Kidney epithelial cell (primary cell): Measurements from ENCODE around the gene PTBP3. TPM values are rescaled to one million over a fixed set of nuclear protein-coding genes. Genes with fewer than 3 reads are reported as not detected.
"Not testable (repeated sequence)": the region's sequence is repeated elsewhere in the genome, so short reads cannot be mapped to it uniquely, and the experiment has no call there.

Experiments used
- DNase-seq: peaks from one replicate; pipeline ENCODE4 v3.0.0-alpha.2; 2010; ENCODE audit warnings: low read depth
- H3K27me3 ChIP-seq: 2 replicates; pipeline ENCODE4 v1.6.0; 2011; ENCODE audit warnings: low read length; ENCODE audit not compliant: control insufficient read depth, insufficient read depth
- H3K36me3 ChIP-seq: 2 replicates; pipeline ENCODE4 v1.5.1; 2011; ENCODE audit warnings: low read length; ENCODE audit not compliant: control insufficient read depth, insufficient read depth
- H3K4me3 ChIP-seq: 2 replicates; pipeline ENCODE4 v1.5.1; 2011; ENCODE audit warnings: low read depth, mild to moderate bottlenecking, control low read depth, low read length
- total RNA-seq: library from RNA; depleted of rRNA; stranded (reverse); fragments of >200 nt; gene quantifications from 2 replicates; pipeline ENCODE4 v1.2.3, GENCODE V29; 2015
- TF ChIP-seq, protein P1 (sequence below): IDR thresholded peaks from 2 replicates; pipeline ENCODE4 v1.5.1; 2011; ENCODE audit warnings: mild to moderate bottlenecking, moderate library complexity, low read length, control low read depth, inconsistent platforms; ENCODE audit not compliant: insufficient read depth, poor library complexity, severe bottlenecking

PTBP3 gene
- total RNA-seq, 1 donor from 2014 or later = 79.8 TPM

DNA sequence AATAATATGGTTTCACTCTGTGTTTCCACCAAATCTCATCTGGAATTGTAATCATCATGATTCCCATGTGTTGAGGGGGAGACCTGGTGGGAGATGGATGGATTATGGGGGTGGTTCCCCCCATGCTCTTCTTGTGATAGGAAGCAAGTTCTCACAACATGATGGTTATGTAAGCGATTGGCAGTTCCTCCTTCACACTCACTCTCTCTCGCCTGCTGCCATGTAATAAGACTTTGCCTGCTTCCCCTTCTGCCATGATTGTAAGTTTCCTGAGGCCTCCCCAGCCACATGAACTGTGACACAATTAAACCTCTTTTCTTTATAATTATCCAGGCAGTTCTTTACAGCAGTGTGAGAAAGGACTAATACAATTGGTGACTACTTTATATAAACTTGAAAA is 48.4 kb downstream of the PTBP3 start:
- Histone ChIP-seq H3K4me3 (no peak overlapping the region), H3K27me3 (no peaks in the 10 kb centered on the region), H3K36me3 (peaks cover 1% of the 10 kb centered on the region)
- TF ChIP-seq, protein P1, sequence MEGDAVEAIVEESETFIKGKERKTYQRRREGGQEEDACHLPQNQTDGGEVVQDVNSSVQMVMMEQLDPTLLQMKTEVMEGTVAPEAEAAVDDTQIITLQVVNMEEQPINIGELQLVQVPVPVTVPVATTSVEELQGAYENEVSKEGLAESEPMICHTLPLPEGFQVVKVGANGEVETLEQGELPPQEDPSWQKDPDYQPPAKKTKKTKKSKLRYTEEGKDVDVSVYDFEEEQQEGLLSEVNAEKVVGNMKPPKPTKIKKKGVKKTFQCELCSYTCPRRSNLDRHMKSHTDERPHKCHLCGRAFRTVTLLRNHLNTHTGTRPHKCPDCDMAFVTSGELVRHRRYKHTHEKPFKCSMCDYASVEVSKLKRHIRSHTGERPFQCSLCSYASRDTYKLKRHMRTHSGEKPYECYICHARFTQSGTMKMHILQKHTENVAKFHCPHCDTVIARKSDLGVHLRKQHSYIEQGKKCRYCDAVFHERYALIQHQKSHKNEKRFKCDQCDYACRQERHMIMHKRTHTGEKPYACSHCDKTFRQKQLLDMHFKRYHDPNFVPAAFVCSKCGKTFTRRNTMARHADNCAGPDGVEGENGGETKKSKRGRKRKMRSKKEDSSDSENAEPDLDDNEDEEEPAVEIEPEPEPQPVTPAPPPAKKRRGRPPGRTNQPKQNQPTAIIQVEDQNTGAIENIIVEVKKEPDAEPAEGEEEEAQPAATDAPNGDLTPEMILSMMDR = no peak
- DNase-seq = no peak

DNA sequence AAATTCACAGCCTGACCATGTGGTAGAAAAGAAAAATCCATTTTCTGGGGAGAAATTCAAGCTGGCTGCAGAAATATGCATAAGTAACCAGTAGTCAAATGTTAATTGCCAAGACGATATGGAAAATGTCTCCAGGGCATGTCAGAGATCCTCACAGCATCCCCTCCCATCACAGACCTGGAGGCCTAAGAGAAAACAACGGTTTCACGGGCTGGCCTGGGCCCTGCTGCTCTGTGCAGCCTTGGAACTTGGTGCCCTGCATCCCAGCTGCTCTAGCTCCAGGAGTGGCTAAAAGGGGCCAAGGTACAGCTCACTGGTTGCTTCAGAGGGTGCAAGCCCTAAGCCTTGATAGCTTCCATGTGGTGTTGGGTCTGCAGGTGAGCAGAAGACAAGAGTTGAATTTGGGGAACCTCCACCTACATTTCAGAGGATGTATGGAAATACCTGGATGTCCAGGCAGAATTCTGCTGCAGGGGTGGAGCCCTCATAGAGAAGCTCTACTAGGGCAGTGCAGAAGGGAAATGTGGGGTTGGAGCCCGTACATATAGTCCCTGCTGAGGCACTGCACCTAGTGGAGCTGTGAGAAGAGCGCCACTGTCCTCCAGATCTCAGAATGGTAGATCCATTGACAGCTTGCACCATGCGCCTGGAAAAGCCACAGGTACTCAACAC is 49.7 kb downstream of the PTBP3 start:
- no peaks in the 10 kb centered on the region for H3K27me3 ChIP-seq
- DNase-seq = no peak
- no peak overlapping the region for H3K4me3 ChIP-seq
- peaks cover 1% of the 10 kb centered on the region for H3K36me3 ChIP-seq
- TF ChIP-seq, protein P1 = no peak

DNA sequence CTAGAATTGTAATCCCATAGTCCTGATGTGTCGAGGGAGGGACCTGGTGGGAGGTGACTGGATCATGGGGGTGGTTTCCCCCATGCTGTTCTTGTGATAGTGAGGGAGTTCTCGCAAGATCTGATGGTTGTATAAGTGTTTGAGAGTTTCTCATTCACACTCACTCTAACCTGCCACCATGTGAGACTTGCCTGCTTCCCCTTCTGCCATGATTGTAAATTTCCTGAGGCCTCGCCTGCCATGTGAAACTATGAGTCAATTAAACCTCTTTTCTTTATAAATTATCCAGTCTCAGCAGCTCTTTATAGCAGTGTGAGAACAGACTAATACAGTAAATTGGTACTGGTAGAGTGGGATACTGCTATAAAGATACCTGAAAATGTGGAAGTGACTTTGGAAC is 50.6 kb downstream of the PTBP3 start:
- H3K4me3 ChIP-seq, H3K27me3 ChIP-seq, DNase-seq, H3K36me3 ChIP-seq: not testable (repeated sequence)

DNA sequence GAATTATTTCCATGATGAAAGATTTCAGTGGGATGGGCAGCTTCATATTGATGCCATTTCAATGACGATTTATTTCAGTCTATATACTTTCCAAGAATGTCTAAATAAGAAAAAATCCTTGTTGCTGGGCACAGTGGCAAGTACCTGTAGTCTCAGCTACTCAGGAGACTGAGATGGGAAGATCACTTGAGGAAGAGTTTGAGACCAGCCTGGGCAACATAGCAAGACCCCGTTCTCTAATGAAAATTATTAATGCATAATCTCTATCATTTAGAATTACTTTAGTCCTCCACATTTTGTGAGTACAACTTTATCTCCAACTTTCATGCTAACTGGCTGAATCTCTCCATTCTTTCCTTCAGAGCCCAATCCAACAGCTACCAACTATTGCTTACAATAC is 52.5 kb downstream of the PTBP3 start:
- H3K4me3 ChIP-seq = no peak overlapping the region
- TF ChIP-seq, protein P1 = no peak
- H3K27me3 ChIP-seq = no peaks in the 10 kb centered on the region
- H3K36me3 ChIP-seq = no peaks in the 10 kb centered on the region
- DNase-seq = no peak

DNA sequence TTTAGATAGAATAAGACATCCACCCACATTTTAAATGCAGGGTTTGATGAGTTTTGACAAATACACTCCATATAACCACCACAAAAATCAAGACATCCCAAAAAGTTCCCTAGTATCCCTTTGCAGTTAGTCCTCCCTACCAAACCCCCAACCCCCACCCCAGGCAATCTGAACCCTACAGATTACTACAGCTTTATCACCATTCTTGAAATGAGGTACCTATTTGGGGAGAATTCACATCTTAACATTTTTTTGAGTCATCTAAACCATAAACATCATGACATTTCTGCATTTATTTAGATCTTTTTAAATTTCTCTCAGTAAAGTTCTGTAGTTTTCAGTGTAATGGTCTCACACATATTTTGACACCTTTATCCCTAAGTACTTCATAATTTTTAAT is 53.9 kb downstream of the PTBP3 start:
- no peak for DNase-seq
- H3K4me3 ChIP-seq = no peak overlapping the region
- TF ChIP-seq, protein P1 = no peak
- H3K36me3 ChIP-seq = no peaks in the 10 kb centered on the region
- H3K27me3 ChIP-seq = no peaks in the 10 kb centered on the region

DNA sequence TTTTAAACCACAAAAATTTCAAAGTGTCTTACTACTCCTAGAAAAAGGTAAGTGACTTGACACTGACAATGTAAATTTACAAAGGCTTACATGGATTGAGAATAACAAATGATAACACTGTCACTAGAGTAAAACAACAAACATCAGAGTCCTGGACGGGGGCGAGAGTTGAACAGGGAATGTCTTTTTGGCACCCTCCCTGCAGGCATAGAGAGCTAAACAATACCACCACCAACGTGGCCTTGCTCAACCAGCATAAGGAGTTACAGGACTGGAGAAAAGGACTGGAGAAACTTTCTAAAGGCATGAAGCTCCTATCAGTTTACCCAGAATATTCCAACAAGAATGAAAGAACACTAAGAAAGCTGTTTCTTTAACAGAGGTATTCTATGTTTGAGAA is 55.3 kb downstream of the PTBP3 start:
- Histone ChIP-seq H3K27me3 (no peaks in the 10 kb centered on the region), H3K36me3 (no peaks in the 10 kb centered on the region), H3K4me3 (no peak overlapping the region)
- no peak for DNase-seq
- TF ChIP-seq, protein P1 = no peak
